Right lobe of liver (tissue), 4 donors: ENCODE measurements around the gene OPALIN.
A peak's percentile ranks its signal among the peaks of the same experiment; 100 is the strongest.

Experiments
- CTCF ChIP-seq, 4 donors: fragments of 200-600 bp in 3 of 4; fragments of 450-650 bp in 1 of 4; IDR thresholded peaks; one replicate each; pipeline versions ENCODE4 v1.5.1 to v1.8.0; 2016 to 2022; ENCODE audit warnings: antibody characterized with exemption in 4 of 4, mild to moderate bottlenecking in 2 of 4
- POLR2A ChIP-seq: fragments of 450-650 bp; IDR thresholded peaks from one replicate; pipeline ENCODE4 v1.6.1; 2017; ENCODE audit warnings: antibody characterized with exemption, mild to moderate bottlenecking
- donor health status: DM: no; HTN: no; CAD: no.
- donor health status: DM: no; HTN: no; CAD: no.
- donor health status: DM: no; HTN: yes; CAD: no.

GRCh38 chr10:96339956-96340904 lies 18.6 kb downstream of the OPALIN start:
- TF ChIP-seq CTCF (IDR thresholded peaks at IDR 0.05): peak; percentile 30 to 69 (median 47)
- no peak for TF ChIP-seq POLR2A
